Left colon (tissue), 2 donors: ENCODE results near the gene ICA1. TPM values are rescaled to one million over a fixed set of nuclear protein-coding genes. Genes with fewer than 3 reads are reported as not detected.

Source experiments
- ATAC-seq: fragments of 200-7000 bp; cut with Tn5 transposase; one replicate; pipeline ENCODE4 v1.9.1; 2020; ENCODE audit warnings: mild to moderate bottlenecking, moderate library complexity
- DNase-seq, 2 donors: peaks; one replicate each; pipeline ENCODE4 v3.0.0-alpha.2; 2020
- intact Hi-C, 2 donors: fragments of 100-400 bp; cut with DNase I in 1 of 2; cut with micrococcal nuclease in 1 of 2; formaldehyde crosslinking; loops; one replicate each; pipeline versions ENCODE4 v1.11.2 to v1.14.0; 2022; cut with DNase I, micrococcal nuclease
- total RNA-seq, 2 donors: library from RNA; stranded (reverse); fragmentation: NEBNext Ultra II Directional; extraction: Animal tissue kit (Norgen Biotek cat#: 25700); gene quantifications; one replicate each; pipeline ENCODE4 v1.2.1, GENCODE V29; 2021
- donor health status: DM: no; HTN: no; CAD: no.
- donor health status: DM: yes; HTN: yes; CAD: no.

The ICA1 gene
- total RNA-seq, 2 donors from 2014 or later = 34.2 to 66.1 TPM

DNA sequence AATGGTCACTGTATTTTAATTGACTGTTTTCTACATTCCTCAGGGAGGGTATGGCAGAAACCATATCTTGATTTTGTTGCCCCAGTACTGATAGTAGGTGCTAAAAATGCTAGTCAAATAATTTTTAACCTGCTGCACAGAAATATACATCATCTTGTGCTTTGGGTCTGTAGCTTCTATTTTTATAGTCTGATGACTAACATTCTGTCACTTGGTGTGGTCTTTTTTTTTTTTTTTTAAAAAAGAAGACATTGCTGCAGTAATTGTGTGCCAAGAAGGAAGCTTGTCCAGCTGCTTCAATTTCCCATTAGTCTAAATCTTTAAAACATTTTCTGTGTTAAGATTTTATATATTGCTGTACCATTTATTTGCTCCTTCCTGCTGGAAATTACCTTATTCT, 83.6 kb downstream of the ICA1 start:
- ATAC-seq (no peak), DNase-seq (no peak)
- intact Hi-C loops = no loop called here

DNA sequence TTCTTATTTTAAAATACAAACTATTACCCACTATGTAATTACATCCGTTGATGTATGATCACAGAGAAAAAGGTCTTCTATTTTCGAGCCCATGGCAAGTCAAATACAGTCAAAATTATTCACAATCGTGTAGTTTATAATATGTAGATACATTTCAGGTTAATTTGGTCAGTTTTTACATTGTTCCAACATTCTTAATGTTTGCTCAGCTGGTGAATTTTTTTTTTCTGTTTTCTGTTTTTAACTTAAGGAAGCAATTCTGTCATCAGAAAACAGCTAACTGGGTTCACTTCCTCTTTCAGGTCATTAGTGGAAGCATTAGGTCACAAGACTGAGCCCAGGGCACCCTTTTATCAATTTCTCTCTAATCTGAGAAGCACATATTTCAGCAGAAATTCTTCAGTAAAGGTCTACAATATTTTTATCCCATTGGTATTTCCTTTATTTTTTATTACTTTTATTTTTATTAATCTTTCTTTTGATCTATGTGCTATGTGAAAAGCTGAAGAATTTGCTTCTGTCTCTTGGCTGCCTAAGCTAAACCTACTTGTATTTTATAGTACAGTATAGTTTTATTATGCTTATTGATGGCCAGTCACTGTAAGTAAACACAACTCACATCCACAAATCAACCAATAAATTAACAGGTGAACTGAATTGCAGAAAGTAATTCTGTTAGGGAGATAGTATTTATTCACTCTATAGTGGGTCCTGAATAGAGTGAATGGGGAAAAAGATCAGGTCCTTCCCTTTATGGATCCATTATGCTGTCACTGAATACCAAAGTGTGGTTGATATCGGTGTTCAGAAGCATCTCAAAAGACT, 84.6 kb downstream of the ICA1 start:
- intact Hi-C loops = no loop called here
- peak; percentile 48 for ATAC-seq
- no peak for DNase-seq

DNA sequence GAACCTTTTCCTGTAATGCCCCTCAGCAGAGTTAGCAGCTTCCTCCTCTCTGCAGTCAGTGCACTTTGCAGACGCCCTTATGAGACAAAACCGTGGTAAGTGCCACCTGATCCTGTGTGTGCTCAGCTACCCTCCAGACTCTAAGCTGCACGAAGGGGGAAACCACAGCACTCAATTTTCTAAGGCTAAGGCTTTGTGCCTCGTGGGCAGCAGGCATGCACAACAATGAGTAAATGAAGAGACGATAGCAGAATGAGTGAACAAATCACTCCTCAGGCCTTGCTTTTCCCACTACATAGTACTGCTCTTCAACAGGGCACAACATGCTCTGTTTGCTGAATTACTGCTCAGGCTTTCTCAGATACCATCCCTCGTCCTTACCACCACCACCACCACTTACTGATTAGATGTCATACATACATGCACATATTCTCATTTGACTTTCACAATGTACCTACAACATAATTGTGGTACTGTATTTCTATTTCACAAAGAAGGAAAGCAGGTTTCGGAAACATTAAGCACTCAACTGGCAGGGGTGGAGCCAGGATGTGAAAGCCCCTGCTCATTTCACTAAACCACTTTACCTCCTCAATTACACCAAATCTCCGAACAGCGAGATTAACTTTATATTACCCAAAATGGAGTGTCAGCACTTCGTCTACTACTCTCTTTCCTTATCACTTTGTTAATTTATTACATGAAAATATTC, 85.4 kb downstream of the ICA1 start:
- intact Hi-C loops = no loop called here
- peak; percentile 30 to 31 for DNase-seq
- ATAC-seq = peak; percentile 48

DNA sequence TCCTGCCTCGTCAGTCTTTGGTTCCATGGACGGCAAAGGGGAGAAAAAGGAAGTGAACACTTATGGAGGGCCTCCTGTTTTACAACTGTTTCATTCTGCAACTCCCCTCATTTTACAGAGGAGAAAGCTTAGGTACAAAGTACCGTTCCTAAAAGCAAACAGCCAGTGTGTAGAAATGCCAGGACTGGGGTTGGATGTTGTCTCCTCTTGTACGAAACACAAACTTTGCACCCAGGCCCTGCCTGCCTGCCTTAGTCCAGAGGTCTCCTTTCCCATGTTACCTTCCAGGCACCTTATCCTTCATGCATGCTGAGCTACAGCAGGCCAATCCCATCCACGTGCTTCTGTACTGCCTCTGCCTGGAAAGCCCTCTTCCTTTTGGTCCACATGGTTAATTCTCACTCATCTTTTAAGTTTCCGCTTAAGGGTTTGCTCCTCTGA, 86.0 kb downstream of the ICA1 start:
- DNase-seq = no peak
- ATAC-seq = peak; percentile 34
- intact Hi-C loops = no loop called here

DNA sequence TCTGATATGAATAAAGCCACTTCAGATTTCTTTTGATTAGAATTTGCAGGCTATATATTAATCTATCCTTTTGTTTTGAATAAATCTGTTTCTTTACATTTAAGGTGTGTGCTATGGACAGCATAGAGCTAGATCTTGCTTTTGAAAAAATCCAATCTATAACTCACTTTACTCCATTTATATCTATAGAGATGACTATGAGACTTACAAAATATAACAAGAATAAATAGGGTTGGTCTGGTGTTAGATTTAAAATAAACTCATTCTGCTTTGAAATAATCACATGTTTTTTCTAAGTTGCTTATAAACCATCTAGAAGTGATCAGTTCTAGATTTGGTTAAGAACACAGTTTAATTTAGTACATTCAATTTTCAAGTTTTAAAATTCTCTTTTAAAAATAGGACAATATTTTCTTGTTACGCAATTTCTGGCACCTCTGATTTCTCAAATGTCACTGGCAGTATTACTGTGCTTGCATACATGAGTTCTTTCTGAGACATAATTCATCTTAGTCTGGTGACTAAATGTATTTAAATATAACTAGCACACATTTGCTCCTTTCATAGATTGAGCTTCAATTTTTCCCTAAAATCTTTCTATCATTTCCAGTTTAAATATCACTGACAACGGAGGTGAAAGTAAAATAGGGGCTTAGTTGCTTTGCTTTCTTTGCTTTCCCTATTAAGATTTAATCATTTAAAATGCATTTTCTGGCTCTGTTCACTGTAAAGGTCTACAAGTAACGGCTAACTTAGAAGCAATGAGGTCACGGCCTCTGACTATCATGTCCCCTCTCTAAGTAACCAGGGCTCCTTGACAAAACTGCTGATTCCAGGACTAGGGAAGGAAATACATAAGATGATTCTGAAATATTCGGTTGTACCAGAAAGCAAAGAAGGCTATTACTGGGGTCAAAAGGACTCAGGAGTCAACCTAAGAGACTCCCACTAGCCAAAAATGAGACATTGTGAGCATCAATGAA, 89.3 kb downstream of the ICA1 start:
- no peak for DNase-seq
- no peak for ATAC-seq
- intact Hi-C loops = no loop called here

DNA sequence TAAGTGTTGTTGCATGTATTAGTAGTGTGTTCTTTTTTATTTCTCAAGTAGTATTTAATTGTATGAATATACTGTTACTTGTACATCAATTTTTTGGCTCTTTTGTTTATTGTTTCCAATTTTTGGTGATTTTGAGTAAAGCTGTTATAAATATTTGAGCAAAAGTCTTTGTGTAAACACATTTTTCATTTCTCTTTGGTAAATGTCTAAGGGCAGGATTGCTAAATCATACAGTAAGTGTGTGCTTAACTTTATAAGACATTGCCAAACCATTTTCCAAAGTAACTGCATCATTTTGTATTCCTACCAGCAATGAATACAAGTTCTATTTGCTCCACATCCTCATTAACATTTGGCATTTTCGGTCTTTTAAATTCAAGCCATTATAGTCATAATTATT, 92.8 kb downstream of the ICA1 start:
- no peak for ATAC-seq
- no peak for DNase-seq
- intact Hi-C loops = no loop called here

DNA sequence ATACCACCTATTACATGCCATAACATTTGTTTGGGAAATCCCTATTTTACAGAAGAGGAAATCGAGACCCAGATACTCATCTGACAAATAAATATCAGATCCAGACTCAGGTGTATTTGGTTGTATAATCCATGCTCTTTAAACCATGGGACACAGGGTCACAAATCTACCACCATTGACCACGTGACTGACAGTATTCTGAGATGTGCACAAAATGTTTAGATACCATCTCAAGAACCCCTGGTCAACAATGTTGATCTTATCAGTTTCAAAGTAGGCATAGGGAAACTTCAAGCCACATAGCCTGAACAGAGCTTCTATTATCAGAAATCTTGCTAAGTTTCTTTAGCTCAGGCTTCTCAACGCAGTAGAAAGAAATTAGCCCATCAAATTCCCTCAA, 93.6 kb downstream of the ICA1 start:
- intact Hi-C loops = no loop called here
- ATAC-seq = no peak
- no peak for DNase-seq

DNA sequence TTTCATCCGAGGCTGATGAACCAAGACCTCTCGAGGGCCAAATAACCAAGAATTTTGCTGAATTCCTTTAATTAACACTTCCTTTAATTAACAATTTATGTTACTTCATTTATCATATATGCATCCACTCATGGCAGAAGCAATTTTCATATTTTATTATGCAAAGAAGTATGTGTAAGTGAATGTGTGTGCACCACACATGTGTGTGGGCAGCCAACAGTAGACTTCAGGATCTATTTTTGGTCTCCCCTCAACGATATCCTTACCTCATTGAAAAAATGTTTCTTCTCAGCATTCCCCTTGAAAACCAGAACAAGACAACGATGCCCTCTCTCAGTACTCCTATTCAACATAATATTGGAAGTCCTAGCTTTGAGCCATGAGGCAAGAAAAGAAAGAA, 96.8 kb downstream of the ICA1 start:
- ATAC-seq (no peak), DNase-seq (no peak)
- intact Hi-C loops = no loop called here

DNA sequence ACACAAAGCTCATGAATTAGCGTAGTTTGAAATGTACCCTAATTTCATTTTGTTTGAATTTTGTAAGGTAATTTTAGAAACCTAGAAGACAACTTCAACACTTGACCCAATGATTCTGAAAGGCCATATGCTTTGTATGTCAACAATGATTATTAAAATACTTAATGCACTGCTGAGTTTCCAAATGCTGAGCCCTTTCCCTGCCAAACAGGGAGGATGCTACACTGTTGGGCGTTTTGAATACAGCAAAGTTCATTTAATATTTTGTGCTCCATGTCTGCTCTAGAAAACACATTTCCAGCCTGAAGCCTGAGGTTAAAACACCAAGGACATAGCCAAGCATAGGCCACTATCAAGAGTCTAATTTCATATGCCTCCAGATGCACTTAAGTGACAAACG, 99.8 kb downstream of the ICA1 start:
- DNase-seq (no peak), ATAC-seq (no peak)
- intact Hi-C loops = no loop called here

DNA sequence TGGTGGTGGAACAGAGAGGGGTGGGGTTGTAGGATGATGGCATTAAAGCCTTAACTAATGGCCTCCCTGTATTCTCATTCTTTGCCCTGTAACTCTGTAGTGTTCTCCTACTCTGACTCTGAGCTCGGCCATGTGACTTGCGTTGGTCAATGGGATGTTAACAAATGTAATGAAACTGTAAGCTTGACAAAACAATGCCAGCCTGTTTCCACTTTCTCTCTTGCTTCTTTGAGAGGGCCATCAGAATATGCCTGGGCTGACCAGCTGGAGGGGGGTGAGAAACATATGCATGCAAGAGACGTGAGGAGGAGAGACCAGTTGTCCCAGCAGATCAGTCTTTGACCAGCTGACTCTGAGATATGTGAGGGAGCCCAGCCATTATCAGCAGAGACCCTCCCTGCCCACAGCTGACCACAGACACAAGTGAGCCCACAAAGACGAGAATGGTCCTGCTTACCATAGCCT, 100.6 kb downstream of the ICA1 start:
- intact Hi-C loops = no loop called here
- DNase-seq (no peak), ATAC-seq (no peak)

DNA sequence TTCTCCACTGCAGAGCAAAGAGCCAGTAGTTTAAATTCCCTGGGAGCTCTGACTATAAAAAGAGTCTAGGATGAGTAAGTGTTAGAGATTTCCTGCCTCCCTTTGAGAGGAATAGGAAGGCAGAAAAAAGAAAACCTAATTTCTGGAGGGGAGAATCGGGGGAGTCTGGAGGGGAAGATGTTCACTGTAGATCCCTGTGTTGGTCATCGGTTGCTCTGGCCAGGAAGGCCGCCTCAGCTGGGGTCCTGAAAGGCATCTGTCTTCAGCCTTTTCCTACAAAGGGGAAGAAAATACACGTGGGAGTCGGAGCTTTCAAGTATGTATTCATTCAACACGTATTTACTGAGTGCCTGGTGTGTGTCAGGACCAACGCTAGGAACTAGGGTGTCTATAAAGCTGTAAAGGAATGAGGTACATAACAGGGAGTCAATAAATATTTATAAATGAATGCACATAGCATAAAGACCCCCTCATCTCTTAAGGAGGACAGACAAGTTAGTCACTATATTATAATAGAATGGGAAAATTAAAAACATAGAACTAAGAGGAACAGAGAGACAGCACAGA, 101.1 kb downstream of the ICA1 start:
- DNase-seq (no peak), ATAC-seq (no peak)
- intact Hi-C loops = no loop called here

DNA sequence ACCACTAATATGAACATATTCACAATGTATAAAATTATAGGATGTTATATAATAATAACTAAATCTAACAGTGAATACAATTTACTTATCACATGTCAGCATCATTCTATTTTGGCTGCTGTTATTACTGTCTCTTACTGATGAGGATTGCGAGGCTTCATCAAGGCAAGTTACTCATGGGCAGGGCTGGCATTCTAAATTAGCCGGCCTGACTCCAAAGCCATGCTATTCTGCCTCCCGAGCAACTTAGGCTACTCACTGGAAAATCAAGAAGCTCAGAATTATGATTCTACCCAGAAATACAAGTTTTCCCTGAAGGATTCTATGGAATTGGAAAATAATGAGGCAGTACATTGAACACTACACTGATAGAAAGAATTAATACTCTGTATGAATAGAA, 101.7 kb downstream of the ICA1 start:
- intact Hi-C loops = no loop called here
- DNase-seq (no peak), ATAC-seq (no peak)

DNA sequence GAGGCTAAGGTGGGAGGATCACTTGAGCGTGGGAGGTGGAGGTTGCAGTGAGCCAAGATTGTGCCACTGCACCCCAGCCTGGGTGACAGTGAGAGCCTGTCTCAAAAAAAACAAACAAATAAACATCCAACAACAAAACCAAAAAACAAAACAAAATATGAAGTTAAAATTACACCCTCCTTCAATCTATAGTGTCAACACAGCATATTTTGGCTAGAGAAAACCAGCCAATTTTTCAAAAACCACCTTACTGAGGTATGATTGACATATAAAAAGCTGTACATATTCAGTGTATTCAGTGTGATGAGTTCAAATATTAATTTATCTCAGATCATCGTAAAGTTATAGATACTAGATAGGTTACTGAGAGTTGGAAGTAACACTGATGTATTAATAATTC, 102.4 kb downstream of the ICA1 start:
- ATAC-seq = no peak
- intact Hi-C loops = no loop called here
- no peak for DNase-seq

DNA sequence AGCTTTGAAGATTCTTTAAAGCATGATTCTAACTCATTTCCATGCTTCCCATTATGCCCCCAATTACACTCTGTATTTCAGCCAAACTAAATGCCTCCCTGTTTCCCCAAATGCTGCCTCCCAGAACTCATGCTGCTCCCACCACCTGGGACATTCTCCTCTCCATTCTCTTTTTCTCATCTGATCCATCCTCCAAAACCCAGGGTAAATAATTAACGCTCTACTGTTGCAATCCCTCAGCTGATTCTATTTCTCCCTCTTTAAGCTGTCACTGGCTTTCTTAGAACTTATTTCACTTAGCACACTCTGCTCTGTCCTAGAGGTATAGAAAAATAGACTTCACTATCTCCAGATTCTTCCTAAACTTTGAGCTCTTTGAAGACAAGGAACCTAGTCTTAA, 104.7 kb downstream of the ICA1 start:
- DNase-seq (no peak), ATAC-seq (no peak)
- intact Hi-C loops = no loop called here

DNA sequence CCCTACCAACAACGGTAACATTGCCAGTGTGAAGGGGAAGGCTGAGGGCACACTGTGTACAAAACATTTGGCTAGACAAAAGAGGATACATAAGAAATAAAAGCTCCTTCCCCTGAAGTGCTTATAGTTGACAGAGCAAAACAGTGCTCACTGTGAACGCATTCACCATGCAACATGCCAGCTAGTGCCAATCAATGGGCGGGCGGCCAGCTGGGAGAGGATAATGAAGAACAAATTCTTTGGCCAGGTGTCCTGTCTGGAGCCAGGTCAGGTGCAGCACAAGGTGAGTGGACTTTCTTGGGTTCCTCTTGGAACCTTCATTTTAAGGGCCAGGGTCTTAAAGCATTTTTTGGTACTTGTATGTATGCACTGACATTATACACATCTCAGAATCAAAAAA, 106.1 kb downstream of the ICA1 start:
- intact Hi-C loops = no loop called here
- ATAC-seq (no peak), DNase-seq (no peak)

DNA sequence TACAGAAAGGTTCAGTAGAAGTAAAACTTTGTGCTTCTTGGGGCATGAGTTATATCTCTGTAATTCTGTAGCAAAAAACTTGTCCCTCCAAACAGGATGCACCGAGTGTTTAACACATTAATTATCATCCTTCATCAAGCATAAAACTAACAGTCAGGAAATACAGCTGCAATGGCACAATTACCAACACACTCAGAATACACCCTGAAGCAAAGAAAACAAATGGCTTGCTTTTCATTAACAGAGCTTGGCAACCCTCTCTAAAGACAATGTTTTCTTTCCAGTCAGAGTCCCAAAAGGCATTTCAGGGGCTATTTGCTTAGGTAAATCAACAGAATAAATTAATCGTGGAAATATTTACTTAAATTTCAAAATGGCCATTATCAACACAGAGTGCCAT, 107.7 kb downstream of the ICA1 start:
- intact Hi-C loops = no loop called here
- ATAC-seq (no peak), DNase-seq (no peak)

DNA sequence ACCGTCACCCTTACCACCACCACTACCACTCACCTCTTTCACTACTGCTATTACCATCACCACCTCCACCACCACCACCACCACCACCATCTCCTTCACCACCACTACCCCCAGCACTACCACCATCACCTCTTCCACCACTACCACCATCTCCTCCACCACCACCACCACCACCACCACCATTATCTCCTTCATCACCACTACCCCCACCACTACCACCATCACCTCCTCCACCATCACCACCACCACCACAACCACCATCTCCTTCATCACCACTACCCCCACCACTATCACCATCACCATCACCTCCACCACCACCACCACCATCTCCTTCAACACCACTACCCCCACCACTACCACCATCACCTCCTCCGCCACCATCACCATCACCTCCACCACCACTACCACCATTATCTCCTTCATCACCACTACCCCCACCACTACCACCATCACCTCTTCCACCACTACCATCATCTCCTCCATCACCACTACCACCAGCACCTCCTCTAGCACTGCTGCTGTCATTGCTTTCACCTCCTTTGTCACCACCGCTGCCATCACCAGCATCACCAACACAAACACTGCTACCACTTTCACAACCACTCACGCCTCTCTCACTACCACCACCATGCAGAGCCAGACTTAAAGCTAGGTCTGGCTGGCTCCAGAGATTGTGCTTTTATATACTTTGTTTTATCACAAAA, 109.3 kb downstream of the ICA1 start:
- no peak for ATAC-seq
- DNase-seq = no peak
- intact Hi-C loops = no loop called here

DNA sequence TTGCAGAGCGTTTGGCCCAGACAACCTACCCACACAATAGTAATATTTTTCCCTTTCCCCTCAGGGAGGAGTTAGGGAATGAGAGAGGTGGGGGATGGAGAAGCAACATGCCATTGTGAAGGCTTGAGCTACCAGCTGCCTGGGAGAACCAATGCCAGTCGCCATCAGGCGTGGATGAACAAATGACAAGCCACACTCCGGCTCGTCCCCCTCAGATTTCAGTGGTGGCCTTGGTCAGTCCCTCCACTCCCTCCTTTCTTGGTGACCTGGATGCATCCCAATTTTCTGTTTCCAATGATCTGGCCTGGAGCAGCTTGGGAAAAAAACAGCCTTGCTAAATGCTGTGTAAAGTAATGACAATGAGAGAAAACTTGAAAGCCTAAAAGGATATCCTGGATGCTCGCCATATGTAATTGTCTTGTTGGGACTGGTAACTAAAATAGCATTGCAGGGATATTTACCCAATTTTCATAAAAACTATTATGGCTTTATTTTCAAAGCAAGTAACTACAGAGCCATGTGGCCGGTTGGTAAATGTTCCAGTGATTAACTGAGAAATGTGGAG, 110.7 kb downstream of the ICA1 start:
- intact Hi-C loops = no loop called here
- DNase-seq (no peak), ATAC-seq (no peak)
